Esophagus squamous epithelium (tissue), 5 donors: ENCODE measurements around the gene DCUN1D3. TPM values are rescaled to one million over a fixed set of nuclear protein-coding genes. Genes with fewer than 3 reads are reported as not detected.
"Not testable (repeated sequence)": the region's sequence is repeated elsewhere in the genome, so short reads cannot be mapped to it uniquely, and the experiment has no call there.

Experiments
- DNase-seq: peaks from one replicate; lab custom pipeline; 2025; lab: John Stamatoyannopoulos, UW
- H3K27ac ChIP-seq, 4 donors: fragments of 200-600 bp; sonication (generic); one replicate each; pipeline ENCODE4 v1.5.1; 2016 to 2019; ENCODE audit warnings: mild to moderate bottlenecking in 1 of 4
- H3K27me3 ChIP-seq, 4 donors: fragments of 200-600 bp; sonication (generic); 1 replicate in 3 of 4; 2 replicates in 1 of 4; pipeline versions ENCODE4 v1.5.1 to v1.6.0; 2017 to 2021; ENCODE audit warnings: antibody characterized with exemption in 1 of 4
- H3K36me3 ChIP-seq, 3 donors: fragments of 200-600 bp; sonication (generic); one replicate each; pipeline ENCODE4 v1.5.1; 2016 to 2019
- H3K4me1 ChIP-seq, 3 donors: fragments of 200-600 bp; sonication (generic); one replicate each; pipeline ENCODE4 v1.5.1; 2017 to 2019
- H3K4me3 ChIP-seq, 4 donors: fragments of 200-600 bp; sonication (generic); 1 replicate in 3 of 4; 2 replicates in 1 of 4; pipeline ENCODE4 v1.5.1; 2016 to 2019; ENCODE audit warnings: mild to moderate bottlenecking in 2 of 4, moderate library complexity in 1 of 4
- H3K9me3 ChIP-seq, 3 donors: fragments of 200-600 bp; sonication (generic); one replicate each; pipeline ENCODE4 v1.5.1; 2016 to 2019
- CTCF ChIP-seq, 6 experiments: fragments of 450-650 bp in 4 of 6; fragments of 200-600 bp in 2 of 6; sonication (generic) in 2 of 6; IDR thresholded peaks; one replicate each; pipeline ENCODE4 v1.5.1; 2016 to 2019; ENCODE audit warnings: antibody characterized with exemption in 6 of 6, mild to moderate bottlenecking in 4 of 6, moderate library complexity in 4 of 6
- POLR2A ChIP-seq, 4 donors: fragments of 450-650 bp; IDR thresholded peaks; one replicate each; pipeline ENCODE4 v1.6.1; 2017; ENCODE audit warnings: antibody characterized with exemption in 4 of 4, mild to moderate bottlenecking in 4 of 4, moderate library complexity in 3 of 4
- WGBS, 2 donors: methylation state at CpG; one replicate each; pipeline ENCODE4 v1.1.5; 2018; 5-methylcytosine and 5-hydroxymethylcytosine counted together
- intact Hi-C: fragments of 100-400 bp; cut with DNase I; formaldehyde crosslinking; loops from one replicate; pipeline ENCODE4 v1.15.0; 2022
- total RNA-seq, 4 donors: library from RNA; depleted of rRNA; stranded (reverse); fragments of >200 nt; gene quantifications; one replicate each; pipeline ENCODE4 v1.1.0, GENCODE V29; 2016
- donor health status: DM: yes; HTN: yes; CAD: no.

Gene DCUN1D3
- total RNA-seq, 4 donors from 2014 or later = 14.5 to 37.2 (median 19.4) TPM

GRCh38 chr16:20938426-20938825 lies 38.3 kb upstream of the DCUN1D3 start:
- Histone ChIP-seq H3K9me3 (no peaks in the 10 kb centered on the region), H3K27ac (no peak overlapping the region), H3K27me3 (no peaks in the 10 kb centered on the region), H3K4me3 (no peak overlapping the region), H3K4me1 (no peaks in the 10 kb centered on the region), H3K36me3 (no peaks in the 10 kb centered on the region)
- DNase-seq = no peak
- 23 to 26% methylated on average over 2 of the region's 2 CpGs for WGBS, 2 donors
- intact Hi-C loops = no loop called here
- no peak for TF ChIP-seq POLR2A (IDR thresholded peaks at IDR 0.05)
- TF ChIP-seq CTCF (IDR thresholded peaks at IDR 0.05) = no peak

- WGBS, 2 donors = 79 to 90% methylated on average over 5 of the region's 6 CpGs
- DNase-seq = no peak
- intact Hi-C loops = no loop called here
- Histone ChIP-seq H3K27me3 (no peaks in the 10 kb centered on the region), H3K4me3 (no peak overlapping the region), H3K9me3 (no peaks in the 10 kb centered on the region), H3K36me3 (no peaks in the 10 kb centered on the region), H3K4me1 (no peaks in the 10 kb centered on the region), H3K27ac (no peak overlapping the region)
- no peak for TF ChIP-seq POLR2A (IDR thresholded peaks at IDR 0.05)
- no peak for TF ChIP-seq CTCF (IDR thresholded peaks at IDR 0.05)
Measured at GRCh38 chr16:20937736-20938135, 37.6 kb upstream of the DCUN1D3 start.

GRCh38 chr16:20933589-20933988 lies 33.4 kb upstream of the DCUN1D3 start:
- H3K27ac ChIP-seq = no peak overlapping the region
- intact Hi-C loops = no loop called here
- TF ChIP-seq POLR2A (IDR thresholded peaks at IDR 0.05) = no peak
- no peak for TF ChIP-seq CTCF (IDR thresholded peaks at IDR 0.05)
- no peak overlapping the region for H3K4me3 ChIP-seq
- no peaks in the 10 kb centered on the region for H3K36me3 ChIP-seq
- no peaks in the 10 kb centered on the region for H3K27me3 ChIP-seq
- H3K9me3 ChIP-seq = no peaks in the 10 kb centered on the region
- DNase-seq = no peak
- H3K4me1 ChIP-seq = no peaks in the 10 kb centered on the region

GRCh38 chr16:20931066-20931600 lies 31.0 kb upstream of the DCUN1D3 start:
- peak overlapping the region in 2 of 4 donors; percentile 44 to 64 for H3K27ac ChIP-seq

GRCh38 chr16:20930365-20930690 lies 30.2 kb upstream of the DCUN1D3 start:
- peak overlapping the region in 2 of 4 donors; percentile 44 to 64 for H3K27ac ChIP-seq
- no peaks in the 10 kb centered on the region for H3K9me3 ChIP-seq
- intact Hi-C loops = no loop called here
- TF ChIP-seq CTCF (IDR thresholded peaks at IDR 0.05) (no peak), POLR2A (IDR thresholded peaks at IDR 0.05) (no peak)
- H3K4me3 ChIP-seq = no peak overlapping the region
- WGBS, 2 donors = 64 to 93% methylated on average over 1 of the region's 1 CpG
- H3K4me1 ChIP-seq = no peaks in the 10 kb centered on the region
- no peaks in the 10 kb centered on the region for H3K27me3 ChIP-seq
- DNase-seq = no peak
- H3K36me3 ChIP-seq = peaks cover 0 to 5% (median 0%) of the 10 kb centered on the region in 3 donors

More at GRCh38 chr16:20931066-20931600, 31.0 kb upstream of the DCUN1D3 start:
- no peak for DNase-seq
- intact Hi-C loops = no loop called here
- TF ChIP-seq POLR2A (IDR thresholded peaks at IDR 0.05) (no peak), CTCF (IDR thresholded peaks at IDR 0.05) (no peak)
- no peaks in the 10 kb centered on the region for H3K4me1 ChIP-seq
- H3K27me3 ChIP-seq = no peaks in the 10 kb centered on the region
- 79 to 93% methylated on average over 5 of the region's 5 CpGs for WGBS, 2 donors
- no peak overlapping the region for H3K4me3 ChIP-seq
- H3K9me3 ChIP-seq = no peaks in the 10 kb centered on the region
- H3K36me3 ChIP-seq = no peaks in the 10 kb centered on the region

- DNase-seq, H3K4me1 ChIP-seq, H3K9me3 ChIP-seq, H3K4me3 ChIP-seq, H3K27me3 ChIP-seq, H3K36me3 ChIP-seq, intact Hi-C loops: not testable (repeated sequence)
- 61 to 66% methylated on average over 4 to 10 of the region's 10 CpGs for WGBS, 2 donors
- H3K27ac ChIP-seq = peak overlapping the region in 2 of 4 donors; percentile 21 to 64
Measured at GRCh38 chr16:20929676-20930364, 29.7 kb upstream of the DCUN1D3 start.
